Fibroblast of lung (primary cell): ENCODE measurements around the gene THSD7B. TPM values are rescaled to one million over a fixed set of nuclear protein-coding genes. Genes with fewer than 3 reads are reported as not detected.

ENCODE experiments used
- DNase-seq, 2 donors: peaks; one replicate each; pipeline versions ENCODE4 v3.0.0 to v3.0.0-alpha.2; 2010; ENCODE audit warnings: low read depth in 2 of 2
- H2AFZ ChIP-seq: 2 replicates; pipeline ENCODE4 v1.5.1; 2012; ENCODE audit warnings: low read length, control low read depth, inconsistent platforms
- H3K27ac ChIP-seq: 2 replicates; pipeline ENCODE4 v1.5.1; 2011; ENCODE audit warnings: low read length, control low read depth; ENCODE audit not compliant: insufficient read depth
- H3K27me3 ChIP-seq: 2 replicates; pipeline ENCODE4 v1.5.1; 2011; ENCODE audit warnings: mild to moderate bottlenecking, low read length; ENCODE audit not compliant: control insufficient read depth, insufficient read depth
- H3K36me3 ChIP-seq: 2 replicates; pipeline ENCODE4 v1.5.1; 2011; ENCODE audit warnings: low read length; ENCODE audit not compliant: control insufficient read depth, insufficient read depth
- H3K4me1 ChIP-seq: 2 replicates; pipeline ENCODE4 v1.5.1; 2011; ENCODE audit warnings: low read length; ENCODE audit not compliant: control insufficient read depth, insufficient read depth; ENCODE audit errors: extremely low read depth
- H3K4me2 ChIP-seq: 2 replicates; pipeline ENCODE4 v1.5.1; 2011; ENCODE audit warnings: low read length, control low read depth; ENCODE audit not compliant: insufficient read depth; ENCODE audit errors: extremely low read depth
- H3K4me3 ChIP-seq, 4 experiments: fragments of 200-600 bp in 1 of 4; sonication (generic) in 1 of 4; replicated peaks in 1 of 4; 2 replicates each; pipeline ENCODE4 v1.5.1; 2011 to 2016; ENCODE audit warnings: low read length in 4 of 4, low read depth in 3 of 4, mild to moderate bottlenecking in 3 of 4, control low read depth in 2 of 4, inconsistent platforms in 1 of 4, mixed read lengths in 1 of 4; ENCODE audit not compliant: insufficient read depth in 1 of 4; ENCODE audit errors: control extremely low read depth in 1 of 4
- H3K79me2 ChIP-seq: 2 replicates; pipeline ENCODE4 v1.5.1; 2012; ENCODE audit warnings: mild to moderate bottlenecking, low read length, inconsistent platforms; ENCODE audit not compliant: control insufficient read depth, insufficient read depth
- H3K9ac ChIP-seq: 2 replicates; pipeline ENCODE4 v1.5.1; 2011; ENCODE audit warnings: mild to moderate bottlenecking, low read length, control low read depth; ENCODE audit not compliant: insufficient read depth
- H3K9me3 ChIP-seq: 2 replicates; pipeline ENCODE4 v1.5.1; 2012; ENCODE audit warnings: low read depth, low read length; ENCODE audit not compliant: control insufficient read depth, insufficient read depth
- H4K20me1 ChIP-seq: 2 replicates; pipeline ENCODE4 v1.5.1; 2011; ENCODE audit warnings: low read length; ENCODE audit not compliant: control insufficient read depth, insufficient read depth; ENCODE audit errors: extremely low read depth
- CTCF ChIP-seq, 2 donors: IDR thresholded peaks in 1 of 2; conservative IDR thresholded peaks in 1 of 2; 1 replicate in 1 of 2; 2 replicates in 1 of 2; pipeline ENCODE4 v1.5.1; 2011 to 2012; ENCODE audit warnings: low read length in 2 of 2, control low read depth in 1 of 2, inconsistent platforms in 1 of 2, low read depth in 1 of 2, mild to moderate bottlenecking in 1 of 2
- EZH2 ChIP-seq: IDR thresholded peaks from 2 replicates; pipeline ENCODE4 v1.5.1; 2012; ENCODE audit warnings: low read length, control low read depth, mild to moderate bottlenecking; ENCODE audit errors: missing control alignments
- polyA plus RNA-seq, 2 donors: library from polyadenylated mRNA; depleted of rRNA in 1 of 2; stranded (reverse) in 1 of 2; unstranded in 1 of 2; fragments of >200 nt; gene quantifications; 2 replicates each; pipeline ENCODE4 v1.2.1, GENCODE V29; 2011 to 2012; ENCODE audit warnings: missing spikeins in 1 of 2
- total RNA-seq: library from RNA; depleted of rRNA; stranded (reverse); fragments of >200 nt; gene quantifications from 2 replicates; pipeline ENCODE4 v1.2.1, GENCODE V29; 2014

The THSD7B gene
- total and polyA plus RNA-seq, 2 donors (not counting 1 experiment from before 2014, with no cell fraction given), result under 0.01 TPM; not detected in 1

- Histone ChIP-seq H3K27me3 (no peaks in the 10 kb centered on the region), H3K36me3 (no peaks in the 10 kb centered on the region), H4K20me1 (no peaks in the 10 kb centered on the region), H3K79me2 (no peaks in the 10 kb centered on the region), H3K4me1 (no peaks in the 10 kb centered on the region), H3K27ac (no peak overlapping the region), H3K4me2 (no peak overlapping the region), H3K9ac (no peak overlapping the region), H2AFZ (no peak overlapping the region), H3K9me3 (no peaks in the 10 kb centered on the region), H3K4me3 (no peak overlapping the region)
- DNase-seq, result no peak
- TF ChIP-seq CTCF (conservative IDR thresholded peaks at IDR 0.05 in 1 of 2, IDR thresholded peaks at IDR 0.05 in 1 of 2; ENCODE audit: low read depth in 1 of 2, low read length in 2 of 2) (no peak), EZH2 (no peak)
Observed at GRCh38 chr2:137721733-137722132, 956.4 kb downstream of the THSD7B start.

GRCh38 chr2:137724912-137725311, 959.6 kb downstream of the THSD7B start:
- no peaks in the 10 kb centered on the region for H3K36me3 ChIP-seq
- H3K4me2 ChIP-seq, result no peak overlapping the region
- TF ChIP-seq EZH2 (no peak), CTCF (conservative IDR thresholded peaks at IDR 0.05 in 1 of 2, IDR thresholded peaks at IDR 0.05 in 1 of 2; ENCODE audit: low read depth in 1 of 2, low read length in 2 of 2) (no peak)
- H3K9ac ChIP-seq, result no peak overlapping the region
- no peaks in the 10 kb centered on the region for H4K20me1 ChIP-seq
- H2AFZ ChIP-seq, result no peak overlapping the region
- no peak overlapping the region for H3K27ac ChIP-seq
- DNase-seq, result no peak
- H3K4me1 ChIP-seq, result no peaks in the 10 kb centered on the region
- no peaks in the 10 kb centered on the region for H3K79me2 ChIP-seq
- no peaks in the 10 kb centered on the region for H3K27me3 ChIP-seq
- no peaks in the 10 kb centered on the region for H3K9me3 ChIP-seq
- no peak overlapping the region for H3K4me3 ChIP-seq
